GM19023 (cell line): Measurements from ENCODE around the gene DYRK3.
A peak's percentile ranks its signal among the peaks of the same experiment; 100 is the strongest.

Source experiments
- ATAC-seq: cut with Tn5 transposase; IDR thresholded peaks from one replicate; pipeline ENCODE4 v1.9.1; 2021; ENCODE audit warnings: mild to moderate bottlenecking, moderate library complexity; ENCODE audit not compliant: unreplicated experiment

Gene DYRK3

DNA sequence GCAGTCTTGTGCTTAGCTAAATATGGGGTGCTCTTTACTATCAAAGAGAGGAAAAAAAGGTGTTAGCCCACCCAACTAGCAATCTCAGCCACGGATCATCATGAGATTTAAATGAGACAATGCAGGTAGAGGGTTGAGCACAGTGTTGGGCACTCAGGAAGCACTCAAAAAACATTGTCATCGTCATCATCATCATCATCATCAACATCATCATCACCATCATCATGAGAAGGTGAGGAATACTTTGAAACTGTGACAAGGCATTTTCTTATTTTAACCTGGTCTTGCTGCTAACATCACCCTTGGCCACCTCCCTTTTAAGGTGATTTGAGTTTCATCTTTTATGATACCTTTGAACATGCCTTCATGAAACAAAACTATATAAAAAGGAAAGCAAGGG, 46.0 kb downstream of the DYRK3 start:
- ATAC-seq = no peak

DNA sequence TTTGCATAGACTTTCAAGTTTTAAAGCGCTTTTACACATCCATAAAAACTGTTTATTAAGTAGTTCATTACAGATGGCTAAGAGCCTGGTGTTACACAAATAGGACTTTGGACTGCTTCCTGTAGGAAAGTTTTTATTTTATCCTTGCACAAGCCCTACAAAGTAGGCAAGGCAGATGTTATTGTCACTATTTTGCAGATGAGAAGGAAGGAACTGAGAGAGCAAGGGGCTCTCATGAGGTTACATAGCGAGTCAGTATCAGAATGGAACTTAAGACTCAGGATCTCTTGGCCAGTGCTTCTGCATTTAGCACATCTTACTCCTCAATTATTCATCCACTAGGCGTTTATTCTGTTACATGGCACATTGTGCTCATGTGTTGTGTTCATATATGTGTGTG, 46.8 kb downstream of the DYRK3 start:
- ATAC-seq = no peak

DNA sequence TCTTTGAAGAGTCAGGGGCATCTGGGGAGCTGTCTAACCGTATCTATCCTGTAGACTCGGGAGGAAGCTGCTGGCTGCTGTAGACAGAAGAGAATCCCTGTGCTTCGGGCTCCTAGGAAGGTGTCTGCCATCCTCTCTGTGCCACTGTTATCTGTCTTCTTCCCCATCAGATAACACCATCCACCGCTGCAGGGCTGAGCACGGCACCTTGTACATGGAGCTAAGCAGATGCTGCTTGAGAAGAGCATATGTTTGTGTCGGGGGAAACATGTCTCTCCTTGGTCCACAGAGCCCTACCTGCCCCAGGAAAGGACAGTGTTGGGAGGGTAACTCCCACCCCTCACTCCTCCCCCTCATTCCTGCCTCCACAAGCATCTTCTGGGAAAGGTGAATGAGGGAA, 48.0 kb downstream of the DYRK3 start:
- no peak for ATAC-seq

DNA sequence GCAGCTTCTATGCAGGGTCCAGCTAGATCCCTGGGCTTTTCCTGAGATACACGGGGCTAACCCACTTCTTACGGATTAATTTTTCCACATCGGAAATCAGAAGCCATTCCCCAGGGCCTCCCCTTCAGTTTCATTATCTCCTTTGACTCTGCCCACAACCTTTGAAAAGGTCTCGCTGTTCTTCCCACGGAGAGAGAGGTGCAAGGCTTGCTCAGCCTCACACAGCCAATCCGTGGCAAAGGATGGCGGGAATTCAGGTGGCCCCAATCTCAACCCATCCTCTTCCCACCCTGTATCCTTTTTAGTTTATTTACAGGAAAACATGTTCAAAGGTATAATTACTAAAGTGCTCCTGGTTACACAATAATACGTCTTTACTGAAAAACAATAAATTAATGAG, 48.7 kb downstream of the DYRK3 start:
- ATAC-seq = no peak

DNA sequence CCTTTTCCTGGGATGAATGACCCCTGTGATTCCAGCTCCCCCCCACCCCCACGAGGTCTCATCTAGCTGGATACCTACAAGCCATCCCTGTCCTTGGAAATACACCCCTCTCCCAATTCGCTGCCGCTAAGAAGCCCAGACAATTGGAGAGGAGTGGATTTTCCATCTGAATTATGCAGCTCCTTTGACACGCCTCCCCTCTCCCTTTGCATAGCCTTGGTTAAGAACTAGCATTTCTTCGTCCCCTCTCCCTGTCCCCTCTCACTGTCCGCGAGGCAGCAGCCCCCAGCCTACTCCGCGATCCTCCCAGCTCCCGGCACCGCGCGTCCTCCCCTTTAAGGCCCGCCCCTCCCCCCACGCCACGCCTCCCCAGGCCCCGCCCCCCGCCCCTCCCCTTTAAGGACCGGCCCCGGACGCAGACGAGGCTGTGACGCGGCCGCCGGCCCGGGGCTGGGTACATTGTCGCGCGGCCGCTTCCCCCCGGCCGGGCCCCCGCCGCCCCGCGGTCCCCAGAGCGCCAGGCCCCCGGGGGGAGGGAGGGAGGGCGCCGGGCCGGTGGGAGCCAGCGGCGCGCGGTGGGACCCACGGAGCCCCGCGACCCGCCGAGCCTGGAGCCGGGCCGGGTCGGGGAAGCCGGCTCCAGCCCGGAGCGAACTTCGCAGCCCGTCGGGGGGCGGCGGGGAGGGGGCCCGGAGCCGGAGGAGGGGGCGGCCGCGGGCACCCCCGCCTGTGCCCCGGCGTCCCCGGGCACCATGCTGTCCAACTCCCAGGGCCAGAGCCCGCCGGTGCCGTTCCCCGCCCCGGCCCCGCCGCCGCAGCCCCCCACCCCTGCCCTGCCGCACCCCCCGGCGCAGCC, 49.4 kb downstream of the DYRK3 start, which contains the start of gene MAPKAPK2:
Gene MAPKAPK2, plus strand, starts transcription at position 428 of the 856 bp plus-strand sequence. Its CDS starts 325 bp downstream, at position 753.
- ATAC-seq = peak; percentile 48

DNA sequence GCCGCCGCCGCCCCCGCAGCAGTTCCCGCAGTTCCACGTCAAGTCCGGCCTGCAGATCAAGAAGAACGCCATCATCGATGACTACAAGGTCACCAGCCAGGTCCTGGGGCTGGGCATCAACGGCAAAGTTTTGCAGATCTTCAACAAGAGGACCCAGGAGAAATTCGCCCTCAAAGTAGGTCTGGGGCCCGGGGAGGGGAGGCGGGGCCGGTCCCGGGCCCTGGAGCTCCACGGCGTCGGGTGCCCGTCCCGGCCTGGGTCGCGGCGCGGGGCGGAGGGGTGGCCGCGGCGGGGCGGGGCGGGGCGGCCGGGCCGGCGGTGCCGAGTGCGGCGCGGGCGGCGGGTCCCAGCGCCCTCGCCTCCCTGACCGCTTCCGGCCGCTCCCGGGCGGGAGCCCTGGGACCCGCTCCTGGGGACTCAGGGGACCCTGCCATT, 50.0 kb downstream of the DYRK3 start:
- peak; percentile 22 for ATAC-seq

DNA sequence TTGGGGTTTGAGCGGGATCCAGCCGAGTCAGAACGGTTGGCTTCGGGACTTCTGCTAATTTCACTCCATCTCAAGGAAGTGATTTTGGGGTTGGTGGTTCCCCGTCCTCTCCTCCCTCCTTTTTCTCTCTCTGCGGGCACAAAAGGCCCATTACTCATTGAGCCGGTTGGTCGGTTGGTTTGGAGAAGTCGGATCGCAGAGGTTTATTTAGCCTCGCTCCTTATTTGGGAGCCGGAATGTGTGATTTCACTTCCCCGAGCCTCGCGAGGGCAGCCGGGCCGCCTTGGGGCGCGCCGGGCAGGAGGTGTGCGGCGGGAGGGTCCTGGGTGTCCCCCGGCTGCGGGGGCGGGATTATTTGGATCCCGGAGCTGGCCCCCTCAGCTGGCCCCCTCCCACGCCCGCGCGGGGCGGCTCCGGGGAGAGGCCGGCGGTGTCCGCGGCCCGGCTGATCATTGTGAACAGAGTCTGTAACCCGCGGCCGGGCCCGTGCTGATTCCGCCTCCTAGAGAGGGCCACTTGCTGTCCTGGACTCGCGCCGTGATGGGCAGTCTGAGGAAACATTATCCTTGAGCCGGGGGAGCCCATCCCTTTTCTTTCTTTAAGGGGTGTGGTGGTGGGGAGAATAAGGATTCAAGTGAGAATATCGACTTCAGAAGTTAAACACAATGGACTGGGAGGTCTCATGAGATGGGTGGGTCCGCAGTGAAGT, 50.6 kb downstream of the DYRK3 start:
- ATAC-seq = peak; percentile 25

DNA sequence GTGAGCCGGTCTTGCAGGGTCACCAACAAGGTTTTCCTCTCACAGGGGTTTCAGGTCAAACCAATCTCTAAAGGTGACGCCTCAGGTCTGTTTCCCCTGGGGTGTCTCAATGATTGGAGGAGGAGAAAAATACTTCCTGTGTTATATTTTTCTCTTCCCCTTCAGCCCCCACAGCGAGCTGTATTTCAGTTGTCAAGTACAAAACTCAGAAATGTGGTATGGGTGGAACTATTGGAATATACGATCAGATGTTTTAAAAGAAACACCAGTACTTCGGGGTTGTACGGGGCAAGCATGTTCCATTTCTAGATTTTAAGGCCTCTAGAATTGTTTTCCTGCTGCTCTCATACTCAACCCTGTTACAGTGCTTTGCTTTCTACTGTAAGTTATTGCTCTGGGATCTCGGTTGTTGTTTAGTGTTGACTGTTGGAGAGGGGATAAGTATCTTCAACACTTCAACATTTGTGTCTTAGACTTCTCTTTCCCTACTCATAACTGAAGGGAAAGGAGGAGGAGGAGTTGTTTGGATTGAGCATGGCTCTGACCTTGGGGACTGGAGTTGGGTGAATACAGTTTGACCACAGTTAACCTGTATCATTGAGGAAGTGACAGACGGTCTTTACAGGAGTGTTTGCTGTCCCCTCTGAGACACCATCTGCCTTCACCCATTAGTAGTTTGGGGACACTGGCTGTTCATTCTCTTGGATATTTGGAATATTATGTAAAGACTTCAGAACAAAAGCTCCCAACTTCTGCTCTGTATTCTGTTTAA, 51.3 kb downstream of the DYRK3 start:
- ATAC-seq = no peak

DNA sequence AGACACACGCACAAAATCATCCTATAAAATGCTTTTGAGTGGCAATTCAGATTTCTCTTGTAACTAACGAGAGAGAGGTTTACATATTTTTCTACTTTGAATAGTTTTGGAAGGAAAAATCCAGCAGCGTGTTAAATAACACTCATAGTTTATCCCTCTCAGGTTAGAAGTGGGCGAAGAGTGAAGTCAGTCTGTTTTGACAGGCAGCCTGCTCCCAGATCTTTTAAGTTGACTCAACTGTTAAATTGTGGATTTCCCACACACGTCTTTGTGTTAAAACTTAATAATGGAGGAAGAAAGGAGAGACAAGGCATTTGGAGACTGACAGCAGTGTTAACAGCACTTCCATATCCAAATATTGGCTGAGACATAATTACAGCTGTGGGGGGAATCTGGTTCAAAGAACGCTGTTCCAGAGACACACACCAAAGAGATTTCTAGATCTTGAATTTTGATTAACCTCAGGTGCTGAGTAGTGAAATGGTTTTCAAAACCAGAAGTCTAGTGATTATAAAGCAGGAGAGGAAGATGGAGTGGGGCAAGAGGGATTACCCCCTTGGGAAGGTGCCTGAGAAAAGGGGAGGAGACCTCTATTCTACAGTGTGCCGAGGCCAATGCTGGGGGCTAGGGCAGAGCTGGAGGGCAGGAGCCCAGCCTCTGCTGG, 52.0 kb downstream of the DYRK3 start:
- ATAC-seq = no peak

DNA sequence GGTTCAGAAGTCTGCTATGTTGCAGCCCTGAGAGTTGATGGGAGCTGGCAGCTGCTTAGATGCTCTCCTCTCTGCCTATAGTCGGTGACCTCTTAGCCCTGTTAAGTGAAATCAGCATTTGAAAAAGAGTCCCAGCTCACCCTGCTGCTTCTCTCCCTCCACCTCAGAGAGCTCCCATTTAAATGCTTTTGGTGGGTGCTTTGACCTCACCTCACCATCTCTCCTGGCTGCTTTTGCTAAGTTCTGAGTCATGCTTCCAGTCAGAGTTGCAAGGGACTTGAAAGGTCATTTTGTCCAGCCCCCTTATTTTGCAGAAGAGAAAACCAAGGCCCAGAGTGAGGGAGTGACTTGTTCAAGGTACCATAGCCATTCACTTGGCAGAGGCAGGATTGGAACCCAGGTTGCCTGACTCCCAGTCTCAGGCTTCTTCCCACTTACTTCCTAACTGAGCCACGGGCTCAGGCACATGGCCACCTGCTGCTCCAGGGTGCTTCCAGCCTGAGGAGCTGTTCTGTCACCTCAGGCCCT, 52.6 kb downstream of the DYRK3 start:
- no peak for ATAC-seq

DNA sequence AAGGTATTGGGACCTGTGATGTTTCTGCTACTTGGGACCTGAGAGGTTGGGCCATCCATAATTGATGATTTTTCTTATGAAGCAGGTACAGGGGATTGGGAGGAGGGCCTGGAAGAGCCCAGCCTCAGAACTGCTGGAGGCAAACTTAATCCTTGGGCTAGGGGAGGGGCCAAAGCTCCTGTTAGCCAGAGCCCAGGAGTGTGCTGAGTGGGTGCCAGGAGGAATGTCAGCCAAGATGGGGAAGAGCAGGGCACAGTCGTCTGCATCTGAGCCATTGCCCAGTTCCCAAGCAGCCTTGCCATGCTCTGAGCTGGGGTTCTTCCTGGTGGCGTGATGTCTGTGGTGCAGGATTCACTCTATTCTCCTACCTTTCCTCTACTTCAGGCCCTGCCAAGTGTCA, 55.2 kb downstream of the DYRK3 start:
- ATAC-seq = no peak

DNA sequence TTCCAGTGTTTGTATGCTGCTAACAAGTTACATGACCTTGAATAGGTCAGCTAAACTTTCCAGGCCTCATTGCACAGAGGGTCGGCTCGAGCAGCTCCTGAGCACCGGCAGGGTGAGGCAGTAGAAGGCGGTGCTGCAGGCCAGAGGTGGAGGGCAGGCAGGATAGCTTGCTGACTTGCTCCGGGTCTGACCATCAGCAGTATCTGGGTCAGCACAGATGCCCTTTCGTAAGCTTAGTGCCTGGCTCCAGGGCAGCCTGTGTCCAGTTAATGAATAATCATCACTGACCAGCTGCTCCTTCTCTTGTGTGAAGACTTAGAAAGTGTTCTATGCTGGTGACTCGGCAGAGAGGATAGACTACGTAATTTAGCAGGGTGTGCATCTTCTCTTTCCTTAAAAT, 56.3 kb downstream of the DYRK3 start:
- ATAC-seq = no peak

DNA sequence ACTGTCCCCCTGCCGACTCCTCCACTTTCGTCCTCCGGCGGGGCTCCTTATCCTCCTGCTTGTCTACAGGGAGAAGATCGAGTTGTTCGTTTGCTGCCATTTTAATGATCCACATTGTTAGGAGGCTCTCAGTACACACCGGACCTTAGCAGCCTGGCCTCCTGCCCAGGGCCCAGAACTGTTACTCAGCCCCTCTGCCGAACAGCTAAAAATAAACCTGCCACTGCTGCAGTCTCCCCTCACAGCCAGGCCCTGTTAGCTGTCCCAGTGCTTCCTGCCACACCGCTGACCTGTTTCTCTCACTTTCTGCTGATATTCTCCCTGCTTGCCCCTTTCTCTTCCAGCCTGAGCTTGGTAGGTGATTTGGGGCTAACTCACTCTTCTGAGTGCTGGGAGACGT, 57.7 kb downstream of the DYRK3 start:
- ATAC-seq = no peak

DNA sequence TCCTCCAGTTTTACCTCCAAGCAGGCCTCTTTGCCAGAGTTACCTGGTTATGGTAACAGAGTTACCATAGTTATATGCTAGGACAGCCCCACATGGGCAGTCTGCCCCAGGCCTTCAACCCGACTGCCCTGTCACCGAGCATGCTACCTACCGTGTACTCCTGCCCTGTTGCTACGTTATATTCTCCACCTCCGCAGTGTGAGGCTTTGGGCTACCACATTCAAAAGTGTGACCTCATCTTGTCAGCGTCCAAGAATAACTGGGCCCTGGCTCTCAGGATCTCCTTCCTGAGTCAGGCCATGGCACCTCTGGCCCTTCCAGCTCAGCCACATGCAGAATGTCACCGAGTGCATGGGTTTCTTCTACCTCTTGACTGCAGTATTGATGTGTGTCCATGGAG, 58.3 kb downstream of the DYRK3 start:
- no peak for ATAC-seq

DNA sequence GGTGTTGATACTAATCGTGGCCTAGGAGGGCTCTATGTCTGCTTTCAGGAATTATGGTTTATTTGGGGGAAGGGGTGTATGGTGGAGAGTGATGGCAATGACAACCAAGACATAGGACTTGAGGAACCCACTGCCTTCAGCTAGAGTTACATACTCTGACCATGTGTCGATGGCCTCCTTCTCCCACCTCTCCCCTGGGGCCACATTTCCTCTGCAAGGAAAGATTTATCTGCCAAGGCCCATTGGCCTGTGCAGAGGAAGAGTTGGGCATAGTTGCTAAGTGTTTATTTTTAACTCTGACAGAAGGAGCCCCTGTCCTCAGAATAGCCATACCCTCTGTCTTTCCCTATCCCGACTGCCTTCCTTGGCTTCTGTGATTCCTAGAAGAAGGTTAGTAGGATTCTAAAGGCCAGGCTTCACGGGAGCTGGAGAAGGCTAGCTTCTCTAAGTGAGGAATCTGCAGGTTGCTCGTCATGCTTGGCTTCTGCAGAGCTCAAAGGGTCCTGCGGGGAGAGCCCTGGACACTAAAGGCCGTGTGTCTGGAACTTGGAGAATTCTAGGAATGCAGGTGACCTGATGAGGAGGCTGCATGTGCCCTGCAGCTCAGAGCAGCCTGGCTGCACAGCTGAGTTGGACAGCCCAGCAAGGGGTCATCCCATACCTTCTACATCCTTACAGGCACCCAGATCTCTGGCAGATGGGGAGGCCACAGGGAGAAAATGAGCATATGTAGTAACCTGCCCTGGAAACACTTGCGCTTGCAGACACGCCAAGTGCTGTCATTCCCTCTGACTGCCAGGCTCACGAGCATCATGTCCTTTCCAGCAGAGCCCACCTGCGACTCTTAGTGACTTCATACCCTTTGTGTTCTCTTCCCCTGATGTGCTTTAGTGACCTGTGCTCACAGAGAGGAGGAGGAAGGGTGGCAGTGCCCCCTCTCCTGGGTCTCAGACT, 59.1 kb downstream of the DYRK3 start:
- ATAC-seq = no peak

DNA sequence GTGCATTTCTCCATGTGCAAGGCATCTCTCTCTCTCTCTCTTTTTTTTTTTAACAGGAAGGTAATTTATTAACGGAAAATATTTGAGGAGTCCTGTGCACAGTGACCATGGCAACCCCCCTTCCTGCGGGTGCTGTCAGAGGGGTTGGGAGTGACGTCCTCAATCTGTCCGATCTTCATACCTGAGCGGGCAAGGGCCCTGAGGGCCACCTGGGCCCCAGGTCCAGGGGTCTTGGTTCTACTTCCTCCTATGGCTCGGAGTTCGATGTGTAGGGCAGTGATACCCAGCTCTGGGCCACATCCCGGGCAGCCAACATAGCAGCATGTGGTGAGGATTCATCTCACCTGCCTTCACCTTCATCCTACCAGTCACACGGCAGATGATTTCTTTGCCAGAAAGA, 60.4 kb downstream of the DYRK3 start:
- no peak for ATAC-seq

DNA sequence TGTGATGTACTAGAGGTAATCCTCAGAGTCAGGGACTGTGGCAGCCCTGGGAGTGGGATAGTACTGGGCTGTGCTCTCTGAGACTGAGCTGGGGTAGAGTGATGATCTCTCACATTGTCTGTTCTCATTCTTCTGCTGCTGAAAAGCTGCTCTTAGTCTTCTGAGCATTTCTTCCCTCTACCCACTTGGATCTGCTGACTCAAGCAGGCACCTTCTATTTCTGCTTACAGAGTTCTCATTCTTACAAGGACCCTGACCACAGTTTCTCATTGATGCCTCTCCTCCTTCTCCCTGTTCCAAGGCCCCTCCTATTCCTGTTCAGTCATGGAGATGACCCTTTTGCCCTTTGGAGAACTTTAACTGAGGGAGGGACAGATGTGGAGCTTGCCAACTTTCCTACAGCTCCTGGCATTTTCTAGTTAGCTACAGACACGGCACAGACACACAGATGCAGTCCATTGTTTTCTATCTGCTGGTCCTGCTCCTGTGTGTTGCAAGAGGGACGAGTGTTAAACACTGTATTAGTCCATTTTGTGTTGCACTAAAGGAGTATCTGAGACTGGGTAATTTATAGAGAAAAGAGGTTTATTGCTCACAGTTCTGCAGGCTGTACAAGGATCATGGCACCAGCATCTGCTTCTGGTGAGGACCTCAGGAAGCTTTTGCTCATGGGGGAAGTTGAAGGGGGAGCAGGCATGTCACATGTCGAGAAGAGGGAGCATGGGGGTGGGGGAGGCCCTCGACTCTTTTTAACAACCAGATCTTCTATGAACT, 61.7 kb downstream of the DYRK3 start:
- ATAC-seq = no peak

DNA sequence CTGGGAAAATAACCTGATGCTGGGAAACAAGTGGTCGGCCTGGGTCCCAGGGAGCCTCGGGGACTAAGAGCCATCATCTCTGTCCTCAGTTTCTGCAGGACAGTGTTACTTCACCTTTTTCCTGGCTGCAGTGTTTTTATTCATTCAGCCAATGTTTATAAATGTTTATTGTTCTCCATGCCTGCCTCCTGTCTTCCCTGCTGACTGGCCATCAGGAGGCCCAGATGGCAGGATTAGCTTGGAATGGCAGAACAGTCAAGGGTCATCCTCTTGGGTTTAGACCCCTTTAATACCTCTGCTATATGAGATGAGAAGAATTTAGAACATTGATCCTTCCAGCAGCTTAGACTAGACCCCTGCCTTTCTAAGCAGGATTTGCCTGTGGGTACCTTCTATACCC, 62.7 kb downstream of the DYRK3 start:
- ATAC-seq = no peak
